Ramos (cell line): ENCODE measurements around the gene B4GALNT3.

Source experiments
- in situ Hi-C: fragments of 300-500 bp; cut with MboI; formaldehyde crosslinking; loops from one replicate; pipeline ENCODE4 v1.14.3; 2022; ENCODE audit warnings: low sequenced_read_pairs; ENCODE audit not compliant: unreplicated experiment

B4GALNT3 gene

GRCh38 chr12:586318-587071 lies 126.8 kb downstream of the B4GALNT3 start:
- in situ Hi-C loops: no loop called here

DNA sequence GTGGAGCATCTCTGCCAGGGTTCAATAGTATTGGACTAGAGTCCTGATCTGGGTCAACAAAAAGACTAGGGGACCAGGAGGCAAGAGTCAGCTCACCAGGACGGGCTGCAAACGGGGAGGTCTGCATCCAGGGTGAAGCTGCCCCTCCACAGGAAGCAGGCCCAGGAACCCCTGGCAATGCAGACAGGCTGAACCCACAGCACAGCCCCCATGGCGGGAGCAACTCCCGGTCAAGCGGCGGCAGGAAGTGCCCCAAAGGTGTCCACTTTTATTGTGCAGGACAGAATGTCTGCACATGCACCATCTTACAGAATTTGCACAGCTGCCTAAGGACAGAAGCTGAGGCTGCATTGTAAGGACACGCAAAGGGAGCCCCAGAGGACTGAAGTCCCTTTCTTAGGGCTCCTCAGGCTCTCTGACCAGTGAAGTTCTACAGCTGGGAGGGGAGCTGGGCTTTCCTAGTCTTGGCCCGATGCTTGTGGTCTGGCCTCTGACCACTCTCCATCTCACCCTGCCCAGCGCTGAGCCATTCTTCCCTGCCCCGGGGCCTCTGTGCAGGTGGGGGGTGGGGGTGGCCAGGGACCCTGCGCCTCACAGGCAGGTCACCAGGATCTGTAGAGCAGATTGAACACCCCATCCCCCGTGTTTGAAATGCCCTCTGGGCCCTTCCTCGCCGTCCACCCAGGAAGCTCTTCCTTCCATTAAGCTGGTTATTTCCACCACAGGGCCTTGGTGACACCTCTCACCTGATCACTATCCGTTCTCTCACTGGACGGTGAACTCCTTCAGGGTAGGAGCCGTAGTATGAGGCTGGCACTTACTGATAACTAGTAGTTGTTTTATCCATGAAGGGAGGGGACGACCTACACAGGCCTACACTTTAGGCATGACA lies 127.6 kb downstream of the B4GALNT3 start:
- in situ Hi-C loops: no loop called here

- in situ Hi-C loops: no loop called here
Observed at GRCh38 chr12:588024-588322, 128.2 kb downstream of the B4GALNT3 start.

GRCh38 chr12:588646-589045 lies 128.9 kb downstream of the B4GALNT3 start:
- in situ Hi-C loops: no loop called here

GRCh38 chr12:590206-590750 lies 130.5 kb downstream of the B4GALNT3 start:
- in situ Hi-C loops: no loop called here

- in situ Hi-C loops: no loop called here
Observed at GRCh38 chr12:591167-592023, 131.7 kb downstream of the B4GALNT3 start.

DNA sequence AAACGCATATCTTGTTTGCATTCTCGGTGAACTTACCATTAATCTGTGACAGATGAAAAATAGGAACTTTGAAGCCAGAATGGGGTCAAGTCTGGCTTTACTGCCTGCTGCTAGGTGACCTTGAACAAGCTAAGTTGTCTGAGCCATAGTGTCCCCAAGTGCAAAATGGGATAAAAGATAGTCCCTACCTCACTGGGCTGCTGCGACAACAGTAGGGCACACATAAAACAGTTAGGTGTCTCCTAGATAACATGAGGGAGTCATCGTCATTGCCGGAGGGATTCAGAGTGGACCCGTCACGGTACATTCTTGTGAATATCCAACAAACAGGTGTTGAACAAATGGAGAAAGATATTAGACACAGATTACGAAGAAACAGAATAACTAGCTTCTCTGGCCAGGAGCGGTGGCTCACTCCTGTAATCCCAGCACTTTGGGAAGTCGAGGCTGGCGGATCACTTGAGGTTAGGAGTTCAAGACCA lies 132.3 kb downstream of the B4GALNT3 start:
- in situ Hi-C loops: no loop called here

GRCh38 chr12:593396-594270 lies 133.9 kb downstream of the B4GALNT3 start:
- in situ Hi-C loops: no loop called here

DNA sequence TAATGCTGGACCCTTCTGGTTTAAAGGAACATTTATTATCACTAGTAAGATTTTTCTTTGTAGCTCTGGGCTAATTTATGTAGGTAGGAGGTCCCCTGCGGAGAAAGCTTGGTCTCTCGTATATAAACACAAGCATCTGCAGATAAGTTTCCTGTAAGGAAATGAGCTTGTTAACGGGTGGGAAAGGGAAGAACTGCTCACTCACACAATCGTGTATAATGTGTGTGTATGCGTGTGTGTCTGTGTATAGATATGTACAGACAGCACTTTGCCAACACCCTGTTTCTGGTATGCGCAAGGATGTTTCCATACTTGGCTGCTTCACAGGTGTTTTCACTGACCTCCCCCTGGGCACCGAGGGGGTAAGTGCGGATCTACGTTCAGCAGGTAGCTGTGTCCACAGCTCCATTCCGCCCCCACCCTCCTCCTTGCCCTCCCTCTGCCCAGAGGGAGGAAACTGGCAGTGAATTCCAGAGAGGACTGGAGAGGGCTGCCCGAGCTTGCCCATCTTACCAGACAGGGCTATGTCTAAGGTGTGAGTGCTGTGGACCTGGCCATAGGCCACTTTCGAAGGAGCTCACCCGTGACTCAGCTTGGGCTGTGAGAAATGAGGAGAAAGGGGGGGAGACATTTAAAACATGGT lies 138.3 kb downstream of the B4GALNT3 start:
- in situ Hi-C loops: no loop called here

- in situ Hi-C loops: no loop called here
Observed at GRCh38 chr12:599756-600155, 140.0 kb downstream of the B4GALNT3 start.

DNA sequence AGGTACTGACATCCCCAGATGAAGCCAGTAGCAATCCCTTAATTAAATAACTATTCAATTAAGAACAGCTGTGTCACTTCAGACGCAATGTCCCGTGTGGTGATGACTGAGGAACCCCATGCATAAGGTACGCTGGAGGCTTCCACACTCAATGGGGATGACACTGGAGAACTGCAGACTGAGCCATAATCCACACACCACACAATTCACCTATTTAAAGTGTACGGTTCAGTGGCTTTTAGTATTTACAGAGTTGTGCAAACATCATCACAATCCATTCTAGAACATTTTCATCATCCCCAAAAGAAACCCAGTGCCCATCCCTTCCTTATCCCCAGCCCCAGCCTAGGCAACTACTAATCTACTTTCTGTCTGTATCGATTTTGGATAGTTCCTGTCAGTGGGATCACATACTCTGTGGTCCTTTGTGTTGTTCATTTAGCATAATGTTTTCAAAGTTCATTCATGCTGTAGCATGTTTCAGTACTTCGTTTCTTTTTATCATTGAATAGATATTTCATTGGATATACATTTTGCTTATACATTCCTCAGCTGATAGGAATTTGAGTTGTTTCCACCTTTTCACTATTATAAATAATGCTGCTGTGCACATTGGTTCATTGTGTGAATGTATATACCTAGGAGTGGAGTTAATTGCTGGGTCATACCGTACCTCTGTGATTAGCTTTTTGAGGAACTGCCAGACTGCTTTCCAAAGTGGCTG lies 142.4 kb downstream of the B4GALNT3 start:
- in situ Hi-C loops: no loop called here

DNA sequence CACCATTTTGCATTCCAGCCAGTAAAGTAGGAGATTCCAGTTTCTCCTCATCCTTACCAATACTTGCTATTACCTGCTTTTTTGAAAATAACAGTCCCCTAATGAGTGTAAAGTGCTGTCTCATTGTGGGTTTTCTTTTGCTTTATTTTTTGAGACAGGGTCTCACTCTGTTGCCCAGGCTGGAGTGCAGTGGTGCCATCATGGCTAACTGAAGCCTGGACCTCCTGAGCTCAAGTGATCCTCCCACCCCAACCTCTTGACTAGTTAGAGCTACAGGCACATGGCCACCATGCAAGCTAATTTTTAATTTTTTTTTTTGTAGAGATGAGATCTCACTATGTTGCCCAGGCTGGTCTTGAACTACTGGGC lies 142.9 kb downstream of the B4GALNT3 start:
- in situ Hi-C loops: no loop called here

DNA sequence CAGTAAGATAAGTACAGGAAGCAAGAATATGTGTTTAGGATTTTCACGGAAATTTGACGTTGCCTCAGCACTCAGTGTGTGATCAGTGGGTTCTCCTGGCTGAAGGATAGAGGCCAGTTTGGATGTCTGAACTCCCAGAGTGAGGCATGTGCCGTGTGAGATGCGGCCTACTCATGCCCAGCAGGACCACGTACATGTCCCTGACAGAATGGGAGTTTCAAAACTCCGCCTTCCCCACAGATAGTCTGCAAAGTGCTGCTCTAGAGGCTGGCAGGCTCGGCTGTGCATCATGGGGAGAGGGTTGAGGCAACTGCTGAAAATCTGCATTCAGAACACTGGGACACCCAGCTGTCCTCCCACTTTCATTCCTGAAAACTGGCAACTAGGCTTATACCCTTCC lies 145.2 kb downstream of the B4GALNT3 start:
- in situ Hi-C loops: no loop called here

GRCh38 chr12:607541-608001 lies 147.8 kb downstream of the B4GALNT3 start:
- in situ Hi-C loops: no loop called here

- in situ Hi-C loops: no loop called here
Observed at GRCh38 chr12:608413-608812, 148.7 kb downstream of the B4GALNT3 start.

DNA sequence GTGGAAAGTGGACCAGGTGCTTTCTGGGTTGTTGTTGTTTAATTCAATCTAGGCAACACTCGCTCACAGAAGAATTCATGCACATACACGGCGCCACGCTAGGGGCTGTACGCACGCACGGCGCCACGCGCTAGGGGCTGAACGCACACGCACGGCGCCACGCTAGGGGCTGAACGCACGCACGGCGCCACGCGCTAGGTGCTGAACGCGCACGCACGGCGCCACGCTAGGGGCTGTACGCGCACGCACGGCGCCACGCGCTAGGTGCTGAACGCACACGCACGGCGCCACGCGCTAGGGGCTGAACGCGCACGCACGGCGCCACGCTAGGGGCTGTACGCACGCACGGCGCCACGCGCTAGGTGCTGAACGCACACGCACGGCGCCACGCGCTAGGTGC lies 149.2 kb downstream of the B4GALNT3 start:
- in situ Hi-C loops: no loop called here

- in situ Hi-C loops: no loop called here
Observed at GRCh38 chr12:611721-612120, 152.0 kb downstream of the B4GALNT3 start.

GRCh38 chr12:612293-612692 lies 152.6 kb downstream of the B4GALNT3 start:
- in situ Hi-C loops: no loop called here
